Measurements from ENCODE around the gene ZFR. TPM values are rescaled to one million over a fixed set of nuclear protein-coding genes. Genes with fewer than 3 reads are reported as not detected.
A peak's percentile ranks its signal among the peaks of the same experiment; 100 is the strongest.

Gene ZFR
- total and polyA plus RNA-seq, 2 donors from 2014 or later: 25.7 to 65.2 TPM

- Histone ChIP-seq H3K4me1 (ENCODE audit: control insufficient read depth in 2 of 3, insufficient read depth in 2 of 3, low read depth in 1 of 3, low read length in 3 of 3) (peaks cover 0 to 21% (median 21%) of the 10 kb centered on the region in 3 donors), H3K36me3 (ENCODE audit: control insufficient read depth in 2 of 3, insufficient read depth in 3 of 3, low read length in 3 of 3) (no peaks in the 10 kb centered on the region), H3K27ac (ENCODE audit: low read depth in 2 of 2, low read length in 2 of 2) (peak overlapping the region; percentile 39 to 76), H3K4me3 (ENCODE audit: low read length in 3 of 3) (no peak overlapping the region), H3K9me3 (ENCODE audit: control insufficient read depth in 2 of 3, insufficient read depth in 1 of 3, low read length in 3 of 3) (no peaks in the 10 kb centered on the region), H3K27me3 (ENCODE audit: control insufficient read depth, insufficient read depth, low read length) (no peaks in the 10 kb centered on the region), H3K9ac (ENCODE audit: low read length in 3 of 3) (no peak overlapping the region)
- TF ChIP-seq CTCF (IDR thresholded peaks at IDR 0.05; ENCODE audit: borderline replicate concordance, extremely low read depth, insufficient read depth): no peak
- FAIRE-seq: no peak
- DNase-seq: no peak
- intact Hi-C loops (cut with DNase I): no loop called here
Measured at GRCh38 chr5:32308946-32309345, 135.6 kb downstream of the ZFR start.

DNA sequence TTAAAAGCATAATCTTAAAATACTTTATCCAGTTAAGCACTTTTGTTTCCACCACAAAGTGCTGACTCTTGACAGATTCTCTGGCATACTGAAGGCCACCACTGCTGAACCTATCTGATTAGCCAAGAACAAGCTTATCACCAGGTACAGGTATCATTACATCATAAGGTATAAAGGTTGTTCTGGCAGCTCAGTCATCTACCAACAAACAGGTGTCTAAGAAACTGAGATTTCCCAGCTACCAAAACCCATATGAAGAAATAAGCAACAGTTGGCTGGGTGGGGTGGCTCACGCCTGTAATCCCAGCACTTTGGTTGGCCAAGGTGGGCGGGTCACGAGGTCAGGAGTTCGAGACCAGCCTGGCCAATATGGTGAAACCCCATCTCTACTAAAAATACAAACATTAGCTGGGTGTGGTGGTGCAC, 136.8 kb downstream of the ZFR start:
- Histone ChIP-seq H3K4me3 (ENCODE audit: low read length in 3 of 3) (no peak overlapping the region), H3K9ac (ENCODE audit: low read length in 3 of 3) (no peak overlapping the region), H3K9me3 (ENCODE audit: control insufficient read depth in 2 of 3, insufficient read depth in 1 of 3, low read length in 3 of 3) (no peaks in the 10 kb centered on the region), H3K27me3 (ENCODE audit: control insufficient read depth, insufficient read depth, low read length) (no peaks in the 10 kb centered on the region), H3K27ac (ENCODE audit: low read depth in 2 of 2, low read length in 2 of 2) (peak overlapping the region in 1 of 2 donors; percentile 23), H3K4me1 (ENCODE audit: control insufficient read depth in 2 of 3, insufficient read depth in 2 of 3, low read depth in 1 of 3, low read length in 3 of 3) (peaks cover 0 to 32% (median 28%) of the 10 kb centered on the region in 3 donors), H3K36me3 (ENCODE audit: control insufficient read depth in 2 of 3, insufficient read depth in 3 of 3, low read length in 3 of 3) (no peaks in the 10 kb centered on the region)
- no peak for TF ChIP-seq CTCF (IDR thresholded peaks at IDR 0.05; ENCODE audit: borderline replicate concordance, extremely low read depth, insufficient read depth)
- no peak for FAIRE-seq
- intact Hi-C loops (cut with DNase I): no loop called here
- no peak for DNase-seq

DNA sequence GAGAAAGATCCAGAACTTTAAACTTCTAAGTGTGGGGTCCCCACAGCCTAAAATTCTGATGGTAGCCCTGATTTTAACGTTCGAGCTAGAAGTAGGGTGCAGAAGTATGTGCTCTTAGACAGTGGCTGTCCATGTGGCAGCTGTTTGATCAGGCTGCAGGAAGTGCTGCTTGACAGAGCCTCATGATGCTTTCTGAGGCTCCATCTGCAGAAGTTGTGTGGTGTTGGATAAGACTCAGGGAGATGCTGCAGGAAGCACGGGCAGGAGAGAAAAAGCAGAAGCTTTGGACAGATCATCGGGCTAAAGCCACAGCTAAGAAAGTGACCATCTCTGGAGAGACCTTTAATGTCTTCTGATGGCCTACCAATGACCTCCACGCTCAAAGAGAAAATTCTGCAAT, 139.9 kb downstream of the ZFR start:
- no peak for TF ChIP-seq CTCF (IDR thresholded peaks at IDR 0.05; ENCODE audit: borderline replicate concordance, extremely low read depth, insufficient read depth)
- FAIRE-seq: no peak
- intact Hi-C loops (cut with DNase I): no loop called here
- Histone ChIP-seq H3K27ac (ENCODE audit: low read depth in 2 of 2, low read length in 2 of 2) (no peak overlapping the region), H3K9me3 (ENCODE audit: control insufficient read depth in 2 of 3, insufficient read depth in 1 of 3, low read length in 3 of 3) (no peaks in the 10 kb centered on the region), H3K36me3 (ENCODE audit: control insufficient read depth in 2 of 3, insufficient read depth in 3 of 3, low read length in 3 of 3) (no peaks in the 10 kb centered on the region), H3K4me3 (ENCODE audit: low read length in 3 of 3) (no peak overlapping the region), H3K4me1 (ENCODE audit: control insufficient read depth in 2 of 3, insufficient read depth in 2 of 3, low read depth in 1 of 3, low read length in 3 of 3) (peaks cover 0 to 41% (median 25%) of the 10 kb centered on the region in 3 donors), H3K27me3 (ENCODE audit: control insufficient read depth, insufficient read depth, low read length) (no peaks in the 10 kb centered on the region), H3K9ac (ENCODE audit: low read length in 3 of 3) (no peak overlapping the region)
- DNase-seq: no peak

Small RNA genes lying within 50 kb of the gene (microRNA-seq; reads per million reads assigned to microRNA genes)
- 2.4 reads per million for gene MIR579

Other genes starting within 250 kb of the ZFR start
- gene MTMR12, start 131.8 kb downstream of the ZFR start, total RNA-seq: 52.8 TPM
- 9.3 TPM for gene MTMR12, start 131.8 kb downstream of the ZFR start, polyA plus RNA-seq (ENCODE audit: insufficient read depth, low read depth, low replicate concordance)
- gene SUB1, start 140.8 kb upstream of the ZFR start, total RNA-seq: 167 TPM
- gene SUB1, start 140.8 kb upstream of the ZFR start, polyA plus RNA-seq (ENCODE audit: insufficient read depth, low read depth, low replicate concordance): 292 TPM

Data from kidney (tissue), 14 donors.